ENCODE results near the gene CPLANE2.
"Not testable (repeated sequence)": the region's sequence is repeated elsewhere in the genome, so short reads cannot be mapped to it uniquely, and the experiment has no call there.

Gene CPLANE2

DNA sequence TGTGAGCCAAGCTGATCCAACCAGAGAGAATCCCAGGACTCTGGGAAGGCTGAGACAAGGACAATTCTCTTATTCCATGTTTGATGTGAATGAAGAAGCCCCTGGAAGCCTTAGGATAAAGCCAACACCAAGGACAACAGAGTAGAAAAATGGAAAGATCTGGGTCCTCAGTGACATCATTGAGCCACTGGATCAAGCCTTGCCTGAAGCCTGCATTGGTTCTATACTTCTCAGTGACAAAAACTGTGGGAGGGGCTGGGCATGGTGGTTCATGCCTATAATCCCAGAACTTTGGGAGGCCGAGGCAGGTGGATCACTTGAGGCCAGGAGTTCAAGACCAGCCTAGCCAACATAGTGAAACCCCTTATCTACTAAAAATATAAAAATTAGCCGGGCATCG, 40.1 kb downstream of the CPLANE2 start:
- Histone ChIP-seq H3K4me3 (ENCODE audit: low read depth, low read length) (no peak overlapping the region), H3K9ac (no peak overlapping the region), H3K36me3 (ENCODE audit: control insufficient read depth, insufficient read depth, low read length) (no peaks in the 10 kb centered on the region), H3K79me2 (no peaks in the 10 kb centered on the region), H2AFZ (no peak overlapping the region), H3K27me3 (ENCODE audit: control insufficient read depth, insufficient read depth, low read length) (no peaks in the 10 kb centered on the region), H3K4me2 (ENCODE audit: low read length) (no peak overlapping the region), H3K27ac (no peak overlapping the region), H3K4me1 (no peaks in the 10 kb centered on the region), H3K9me3 (ENCODE audit: control insufficient read depth, low read length) (no peaks in the 10 kb centered on the region)
- TF ChIP-seq, protein P1, sequence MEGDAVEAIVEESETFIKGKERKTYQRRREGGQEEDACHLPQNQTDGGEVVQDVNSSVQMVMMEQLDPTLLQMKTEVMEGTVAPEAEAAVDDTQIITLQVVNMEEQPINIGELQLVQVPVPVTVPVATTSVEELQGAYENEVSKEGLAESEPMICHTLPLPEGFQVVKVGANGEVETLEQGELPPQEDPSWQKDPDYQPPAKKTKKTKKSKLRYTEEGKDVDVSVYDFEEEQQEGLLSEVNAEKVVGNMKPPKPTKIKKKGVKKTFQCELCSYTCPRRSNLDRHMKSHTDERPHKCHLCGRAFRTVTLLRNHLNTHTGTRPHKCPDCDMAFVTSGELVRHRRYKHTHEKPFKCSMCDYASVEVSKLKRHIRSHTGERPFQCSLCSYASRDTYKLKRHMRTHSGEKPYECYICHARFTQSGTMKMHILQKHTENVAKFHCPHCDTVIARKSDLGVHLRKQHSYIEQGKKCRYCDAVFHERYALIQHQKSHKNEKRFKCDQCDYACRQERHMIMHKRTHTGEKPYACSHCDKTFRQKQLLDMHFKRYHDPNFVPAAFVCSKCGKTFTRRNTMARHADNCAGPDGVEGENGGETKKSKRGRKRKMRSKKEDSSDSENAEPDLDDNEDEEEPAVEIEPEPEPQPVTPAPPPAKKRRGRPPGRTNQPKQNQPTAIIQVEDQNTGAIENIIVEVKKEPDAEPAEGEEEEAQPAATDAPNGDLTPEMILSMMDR (IDR thresholded peaks at IDR 0.05): no peak

DNA sequence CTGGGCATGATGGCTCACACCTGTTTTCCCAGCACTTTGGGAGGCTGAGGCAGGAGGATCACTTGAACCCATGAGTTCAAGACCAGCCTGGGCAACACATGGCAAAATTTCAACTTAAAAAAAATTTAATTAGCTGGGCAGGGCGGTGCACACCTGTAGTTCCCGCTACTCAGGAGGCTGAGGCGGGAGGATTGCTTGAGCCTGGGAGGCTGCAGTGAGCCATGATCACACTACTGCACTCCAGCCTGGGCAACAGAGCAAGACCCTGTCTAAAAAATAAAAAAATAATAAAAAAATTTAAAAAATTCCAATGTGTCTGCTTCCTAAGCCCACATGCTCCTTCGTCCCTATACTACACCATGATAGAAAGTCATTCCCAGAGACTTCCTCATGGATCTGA, 40.8 kb downstream of the CPLANE2 start:
- H3K36me3 ChIP-seq (ENCODE audit: control insufficient read depth, insufficient read depth, low read length); H3K9ac ChIP-seq; H3K9me3 ChIP-seq (ENCODE audit: control insufficient read depth, low read length); H3K4me1 ChIP-seq; H2AFZ ChIP-seq; H3K79me2 ChIP-seq; H3K27ac ChIP-seq; H3K4me3 ChIP-seq (ENCODE audit: low read depth, low read length); H3K27me3 ChIP-seq (ENCODE audit: control insufficient read depth, insufficient read depth, low read length); H3K4me2 ChIP-seq (ENCODE audit: low read length): not testable (repeated sequence)

DNA sequence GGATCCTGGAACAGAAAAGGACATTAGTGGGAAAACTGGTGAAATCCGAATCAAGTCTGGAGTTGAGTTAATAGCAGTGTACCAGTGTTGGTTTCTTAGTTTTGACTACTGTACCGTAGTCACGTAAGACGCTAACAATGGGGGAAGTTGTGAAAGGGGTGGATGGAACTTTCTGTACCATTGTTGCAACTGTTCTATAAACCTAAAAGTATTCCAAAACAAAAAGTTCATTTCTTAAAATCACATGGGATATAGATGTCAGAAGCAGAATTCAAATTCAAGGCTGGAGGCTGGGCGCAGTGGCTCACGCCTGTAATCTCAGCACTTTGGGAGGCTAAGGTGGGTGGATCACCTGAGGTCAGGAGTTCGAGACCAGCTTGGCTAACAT, 41.5 kb downstream of the CPLANE2 start:
- H2AFZ ChIP-seq: no peak overlapping the region
- H3K36me3 ChIP-seq (ENCODE audit: control insufficient read depth, insufficient read depth, low read length): no peaks in the 10 kb centered on the region
- peak overlapping the region; percentile 43 for H3K4me3 ChIP-seq (ENCODE audit: low read depth, low read length)
- no peak overlapping the region for H3K9ac ChIP-seq
- H3K4me1 ChIP-seq: no peaks in the 10 kb centered on the region
- H3K27me3 ChIP-seq (ENCODE audit: control insufficient read depth, insufficient read depth, low read length): no peaks in the 10 kb centered on the region
- H3K4me2 ChIP-seq (ENCODE audit: low read length): peak overlapping the region; percentile 55
- no peak overlapping the region for H3K27ac ChIP-seq
- TF ChIP-seq, protein P1 (IDR thresholded peaks at IDR 0.05): no peak
- no peaks in the 10 kb centered on the region for H3K9me3 ChIP-seq (ENCODE audit: control insufficient read depth, low read length)
- no peaks in the 10 kb centered on the region for H3K79me2 ChIP-seq

DNA sequence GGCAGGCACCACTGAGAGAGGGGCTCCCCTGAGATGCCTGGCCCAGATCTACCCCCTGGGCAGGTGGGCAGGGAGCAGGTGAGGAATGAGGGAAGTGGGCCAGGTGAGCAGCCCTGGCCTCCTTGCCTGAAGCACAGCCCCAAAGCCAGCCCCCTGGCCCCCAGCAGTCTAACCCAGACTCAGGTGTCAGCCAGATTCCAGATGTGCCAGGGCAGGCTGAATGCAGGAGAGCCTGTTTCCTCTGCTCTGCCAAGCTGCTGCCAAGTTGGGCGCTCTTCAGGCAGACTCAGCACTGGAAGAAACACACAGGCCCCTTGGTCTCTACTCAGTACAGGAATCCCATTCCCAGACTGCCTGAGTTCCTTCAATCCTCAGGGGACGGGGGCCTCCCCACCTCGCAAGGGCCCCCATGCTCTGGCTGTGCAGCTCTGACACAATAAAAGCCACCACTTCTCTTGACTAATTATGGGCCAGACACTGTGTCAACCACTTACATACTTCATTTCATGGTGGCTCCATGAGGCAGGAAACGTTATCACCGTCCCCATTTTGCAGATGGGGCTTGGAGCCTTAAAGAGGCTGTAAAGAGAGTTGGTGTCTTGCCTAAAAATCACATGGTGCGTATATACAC, 45.0 kb downstream of the CPLANE2 start:
- no peaks in the 10 kb centered on the region for H3K27me3 ChIP-seq (ENCODE audit: control insufficient read depth, insufficient read depth, low read length)
- no peaks in the 10 kb centered on the region for H3K9me3 ChIP-seq (ENCODE audit: control insufficient read depth, low read length)
- no peak overlapping the region for H3K9ac ChIP-seq
- no peaks in the 10 kb centered on the region for H3K79me2 ChIP-seq
- no peak overlapping the region for H3K4me3 ChIP-seq (ENCODE audit: low read depth, low read length)
- TF ChIP-seq, protein P1 (IDR thresholded peaks at IDR 0.05): no peak
- H3K4me1 ChIP-seq: peaks cover 5% of the 10 kb centered on the region
- H3K36me3 ChIP-seq (ENCODE audit: control insufficient read depth, insufficient read depth, low read length): no peaks in the 10 kb centered on the region
- H2AFZ ChIP-seq: no peak overlapping the region
- H3K4me2 ChIP-seq (ENCODE audit: low read length): no peak overlapping the region
- no peak overlapping the region for H3K27ac ChIP-seq

DNA sequence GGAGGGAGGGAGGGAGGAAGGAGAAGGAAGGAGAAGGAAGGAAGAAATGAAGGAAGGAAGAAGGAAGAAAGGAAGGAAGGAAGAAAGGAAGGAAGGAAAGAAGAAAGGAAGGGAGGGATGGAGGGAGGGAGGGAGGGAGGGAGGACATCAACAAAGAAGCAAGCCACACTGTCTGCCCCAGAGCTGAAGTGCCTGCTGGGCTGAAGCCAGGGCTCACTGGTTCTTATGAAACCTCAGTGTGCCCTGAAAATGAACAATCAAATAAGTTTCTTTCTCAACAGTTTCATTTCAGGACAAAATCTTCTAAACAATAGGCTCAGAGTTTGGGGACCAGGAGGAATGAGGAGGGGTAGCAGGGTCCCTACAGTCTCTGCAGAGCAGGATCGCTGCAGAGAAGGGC, 45.7 kb downstream of the CPLANE2 start:
- Histone ChIP-seq H3K9me3 (ENCODE audit: control insufficient read depth, low read length) (no peaks in the 10 kb centered on the region), H3K9ac (no peak overlapping the region), H2AFZ (no peak overlapping the region), H3K36me3 (ENCODE audit: control insufficient read depth, insufficient read depth, low read length) (no peaks in the 10 kb centered on the region), H3K4me1 (peaks cover 5% of the 10 kb centered on the region), H3K27me3 (ENCODE audit: control insufficient read depth, insufficient read depth, low read length) (no peaks in the 10 kb centered on the region), H3K79me2 (no peaks in the 10 kb centered on the region), H3K27ac (no peak overlapping the region), H3K4me3 (ENCODE audit: low read depth, low read length) (no peak overlapping the region), H3K4me2 (ENCODE audit: low read length) (no peak overlapping the region)
- TF ChIP-seq, protein P1 (IDR thresholded peaks at IDR 0.05): no peak

All from parathyroid adenoma (tissue), 2 donors.